ENCODE data around the gene TMEM253. TPM values are rescaled to one million over a fixed set of nuclear protein-coding genes. Genes with fewer than 3 reads are reported as not detected.

TMEM253 gene
- polyA plus RNA-seq, 1 donor: 0.62 TPM

- DNase-seq (ENCODE audit: low read depth): no peak
These were observed 10.5 kb upstream of the TMEM253 start for GRCh38 chr14:21090194-21090939.

DNA sequence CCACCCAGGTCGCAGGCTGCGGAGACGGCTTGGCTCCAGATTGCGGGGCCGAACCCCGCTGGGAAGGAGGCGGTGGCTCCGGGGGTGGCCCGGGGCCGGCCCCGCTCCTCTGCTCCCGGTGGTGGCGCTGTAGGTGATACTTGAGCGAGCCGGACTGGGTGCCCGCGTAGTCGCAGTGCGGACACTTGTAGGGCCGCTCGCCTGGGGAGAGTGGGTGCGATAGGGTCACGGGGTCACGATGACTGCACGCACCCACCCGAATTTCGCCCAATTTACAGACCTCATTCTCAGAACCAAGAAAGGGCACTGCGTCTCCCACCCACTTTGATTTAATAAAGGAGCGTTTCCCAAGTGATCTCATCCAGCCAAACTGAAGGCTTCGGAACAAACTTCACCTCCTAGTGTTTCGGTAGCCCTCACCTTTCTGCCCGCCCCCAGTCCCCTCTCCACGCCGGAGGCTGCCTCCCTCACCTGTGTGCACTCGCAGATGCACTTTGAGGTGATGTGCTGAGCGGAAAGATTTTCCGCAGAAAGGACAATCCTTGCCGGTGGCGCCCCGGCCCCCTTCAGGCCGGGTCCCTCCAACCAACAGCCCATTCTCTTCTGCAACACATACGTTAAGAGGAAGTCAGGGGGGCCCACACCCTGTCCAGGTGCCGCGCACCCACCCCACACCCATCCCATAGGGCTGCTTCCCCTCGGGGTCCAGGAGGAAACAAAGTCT lies 9.8 kb upstream of the TMEM253 start:
- DNase-seq (ENCODE audit: low read depth): no peak

- DNase-seq (ENCODE audit: low read depth): no peak
These were observed 9.0 kb upstream of the TMEM253 start for GRCh38 chr14:21091821-21092272.

DNA sequence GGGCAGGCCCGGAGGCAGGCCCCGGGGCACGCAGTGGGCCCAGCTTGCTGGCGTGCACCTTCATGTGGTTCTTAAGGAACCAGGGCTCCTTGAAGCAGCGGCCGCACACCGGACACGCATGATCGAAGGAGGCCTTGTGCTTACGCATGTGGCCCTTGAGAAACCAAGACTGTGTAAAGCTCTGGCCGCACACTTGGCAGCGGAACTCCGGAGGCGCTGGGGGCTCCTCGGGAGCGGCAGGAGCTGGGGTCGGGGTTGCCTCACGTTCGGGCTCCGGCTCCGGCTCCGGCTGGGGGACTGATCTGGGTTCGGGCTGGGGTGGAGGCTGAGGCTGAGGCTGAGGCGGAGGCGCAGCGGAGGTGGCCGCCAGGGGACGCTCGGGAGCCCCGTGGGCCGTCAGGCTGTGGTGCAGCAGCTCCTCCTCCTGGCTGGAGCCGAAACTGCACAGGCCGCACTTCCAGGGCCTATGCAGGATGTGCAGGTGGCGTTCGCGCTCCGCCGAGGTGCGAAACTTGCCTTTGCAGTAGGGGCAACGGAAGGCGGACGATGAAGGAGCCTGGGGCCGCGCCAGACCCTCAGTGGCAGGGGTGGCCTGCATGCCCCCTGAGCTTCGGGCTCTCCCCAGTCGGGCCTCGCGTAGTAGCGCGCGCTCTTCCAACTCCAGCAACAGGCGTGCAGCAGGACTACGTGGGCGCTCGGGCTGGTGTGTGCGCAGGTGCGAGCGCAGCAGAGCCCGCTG lies 8.4 kb upstream of the TMEM253 start:
- no peak for DNase-seq (ENCODE audit: low read depth)

- DNase-seq (ENCODE audit: low read depth): no peak
These were observed 7.8 kb upstream of the TMEM253 start for GRCh38 chr14:21093018-21093417.

DNA sequence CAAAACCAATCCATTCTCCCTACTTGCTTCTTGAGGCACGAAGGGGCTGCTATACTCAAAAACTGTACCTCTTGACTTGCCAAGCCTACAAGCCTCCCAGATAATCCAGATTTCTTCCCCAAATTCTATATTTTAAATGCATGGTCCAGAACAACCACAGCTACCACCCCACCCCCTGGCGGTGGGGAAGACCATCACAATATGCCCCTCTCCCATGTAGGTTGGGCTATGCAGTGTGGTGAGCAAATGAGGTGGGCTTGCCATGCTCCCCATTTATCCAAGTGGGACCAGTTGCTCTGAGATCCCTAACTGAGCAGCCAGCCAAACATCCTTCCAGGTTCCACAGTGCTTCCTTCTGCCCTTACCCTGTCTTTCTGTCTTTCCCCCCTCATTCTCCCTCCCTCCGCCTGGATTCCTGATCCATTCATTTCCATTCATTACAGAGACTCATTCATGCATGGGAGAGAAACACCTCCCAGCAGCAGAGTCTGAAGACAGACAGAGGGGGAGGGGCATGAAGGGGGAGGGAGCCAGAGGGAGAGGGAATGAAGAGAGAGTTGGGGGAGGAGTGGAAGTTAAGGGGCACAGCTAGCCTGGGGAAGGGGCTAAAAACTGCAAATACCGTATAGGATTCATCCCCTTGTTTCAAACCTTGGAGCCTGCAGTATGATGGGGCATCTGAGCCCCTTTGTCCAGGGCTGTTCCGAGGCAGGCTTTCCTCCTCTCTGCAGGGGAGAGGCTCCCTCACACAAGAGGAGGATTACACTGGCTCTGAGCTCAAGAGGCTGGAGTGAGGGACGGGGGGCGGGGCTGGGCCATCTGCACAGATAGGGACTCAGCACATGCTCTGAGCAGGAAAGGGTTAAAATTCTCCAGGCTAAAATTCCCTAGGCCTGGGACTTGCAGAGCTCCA lies 6.8 kb upstream of the TMEM253 start:
- no peak for DNase-seq (ENCODE audit: low read depth)

DNA sequence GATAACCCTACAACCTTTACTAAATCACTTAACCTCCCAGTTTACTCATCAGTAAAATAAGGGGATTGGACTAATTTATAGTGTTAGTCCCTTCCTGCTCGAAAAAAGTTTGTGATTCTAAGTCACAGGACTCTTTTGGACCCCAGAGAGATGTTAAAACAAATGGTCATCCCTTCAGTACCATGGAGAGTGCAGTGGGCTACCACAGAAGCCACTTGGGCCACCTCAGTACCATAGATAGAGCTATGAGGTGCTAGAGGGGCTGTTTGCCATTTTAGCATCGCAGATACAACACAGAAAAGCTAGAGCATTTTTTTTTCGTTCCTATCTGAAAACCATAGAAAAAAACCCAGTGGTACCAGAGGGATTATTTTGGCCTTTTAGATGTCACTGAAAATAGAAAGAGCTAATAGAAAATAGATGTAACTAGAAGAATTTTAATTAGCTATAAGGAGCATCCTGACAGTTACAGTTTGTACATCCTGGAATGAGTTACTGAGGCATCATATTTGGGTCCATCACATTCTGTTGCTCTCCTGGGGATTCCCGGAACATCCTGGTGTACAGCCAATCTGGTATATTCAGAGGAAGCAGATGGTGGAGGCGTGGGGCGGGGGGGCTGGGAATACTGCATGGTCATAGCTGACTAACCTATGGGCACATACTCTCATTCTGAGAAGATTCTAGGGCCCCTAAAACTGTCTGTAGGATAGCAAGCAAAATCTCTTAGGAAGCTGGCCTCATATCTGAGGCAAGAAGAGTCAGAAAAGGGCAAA lies 5.2 kb upstream of the TMEM253 start:
- no peak for DNase-seq (ENCODE audit: low read depth)

- no peak for DNase-seq (ENCODE audit: low read depth)
These were observed 4.4 kb upstream of the TMEM253 start for GRCh38 chr14:21096438-21096837.

- no peak for DNase-seq (ENCODE audit: low read depth)
These were observed 3.8 kb upstream of the TMEM253 start for GRCh38 chr14:21096978-21097635.

DNA sequence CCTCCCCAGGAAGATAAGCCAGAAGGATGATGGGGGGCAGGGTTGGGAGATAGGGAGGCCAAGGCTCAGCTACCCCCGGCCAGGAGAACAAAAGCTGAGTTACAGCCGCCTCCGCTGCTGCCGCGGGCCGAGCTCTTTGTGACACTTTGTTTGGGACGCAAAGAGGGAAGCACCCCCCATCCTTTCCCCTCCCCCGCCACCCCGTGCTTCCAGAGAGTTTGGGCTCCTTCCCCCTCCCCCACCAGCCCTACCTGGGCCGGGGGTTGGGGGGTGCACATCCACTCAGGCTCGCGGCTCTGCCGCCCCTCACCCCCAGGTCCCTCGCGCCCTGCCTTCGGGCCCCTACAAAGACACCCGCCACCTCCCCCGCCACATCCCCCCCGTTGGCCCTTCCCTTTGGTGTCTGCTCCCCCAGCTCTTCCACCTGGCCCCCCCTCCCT lies 3.2 kb upstream of the TMEM253 start:
- no peak for DNase-seq (ENCODE audit: low read depth)

DNA sequence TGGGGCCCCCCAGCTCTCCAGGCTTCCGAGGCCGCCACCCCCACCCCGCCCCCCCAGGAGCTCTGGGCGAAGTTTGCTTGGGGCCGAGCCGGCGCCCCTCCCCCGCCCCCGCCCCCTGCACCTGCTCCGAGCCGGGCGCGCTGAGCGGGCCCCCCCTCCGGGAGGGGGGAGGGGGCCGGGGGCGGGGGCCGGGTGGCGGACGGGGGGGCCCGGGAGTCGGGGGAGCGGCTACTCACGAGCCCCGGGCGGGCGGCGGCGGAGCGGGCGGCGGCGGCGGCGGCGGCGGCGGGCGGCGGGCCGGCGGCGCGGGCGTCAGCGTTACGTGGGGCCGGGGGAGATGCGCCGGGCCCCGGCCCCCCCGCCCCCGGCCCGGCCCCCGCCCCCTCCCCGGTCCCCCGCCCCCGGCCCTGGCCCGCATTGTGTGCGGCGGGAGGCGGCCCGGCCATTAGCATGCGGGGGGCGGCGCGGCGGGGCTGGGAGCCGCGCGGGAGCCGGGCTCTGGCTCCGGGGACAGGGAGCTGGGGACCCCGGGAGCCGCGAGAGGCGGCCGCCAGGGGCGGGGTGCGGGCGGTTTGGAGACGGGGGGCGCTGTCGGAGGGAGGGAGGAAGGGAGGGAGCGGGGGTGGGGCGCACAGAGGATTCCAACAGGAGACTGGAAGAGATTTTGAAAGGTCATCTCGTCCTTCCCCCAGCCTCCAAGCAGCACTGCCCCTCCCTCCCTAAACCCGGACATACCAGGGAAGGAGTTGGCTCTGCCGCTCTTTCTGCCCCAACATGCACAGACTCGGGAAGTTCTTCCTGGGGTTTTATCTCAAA lies 2.6 kb upstream of the TMEM253 start, which contains the start of gene ZNF219:
Gene ZNF219, minus strand, starts transcription at position 580 of the 816 bp plus-strand sequence. CDS start 5,064 bp downstream, outside the sequence.
- DNase-seq (ENCODE audit: low read depth): no peak

GRCh38 chr14:21098892-21099595 lies 1.8 kb upstream of the TMEM253 start:
- no peak for DNase-seq (ENCODE audit: low read depth)

DNA sequence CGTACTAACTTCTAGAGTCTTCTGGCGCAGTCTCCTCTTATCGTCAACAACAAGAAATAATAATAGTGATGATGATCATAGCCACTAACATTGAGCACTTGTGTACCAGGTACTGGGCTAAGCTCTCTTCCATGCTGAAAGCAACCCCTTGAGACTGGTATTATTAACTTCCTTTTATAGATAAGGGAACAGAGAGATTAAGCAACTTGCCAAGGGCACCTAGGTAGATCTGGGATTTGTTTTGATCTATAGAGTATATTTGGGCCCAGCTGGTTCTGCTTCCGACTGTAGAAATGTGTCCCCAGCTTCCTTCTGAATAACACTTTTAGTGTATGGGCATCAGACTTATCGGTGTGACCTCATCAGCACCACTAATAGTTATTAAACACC lies 1.3 kb upstream of the TMEM253 start:
- no peak for DNase-seq (ENCODE audit: low read depth)

- DNase-seq (ENCODE audit: low read depth): no peak
These were observed 1.0 kb downstream of the TMEM253 start for GRCh38 chr14:21101802-21102413.

DNA sequence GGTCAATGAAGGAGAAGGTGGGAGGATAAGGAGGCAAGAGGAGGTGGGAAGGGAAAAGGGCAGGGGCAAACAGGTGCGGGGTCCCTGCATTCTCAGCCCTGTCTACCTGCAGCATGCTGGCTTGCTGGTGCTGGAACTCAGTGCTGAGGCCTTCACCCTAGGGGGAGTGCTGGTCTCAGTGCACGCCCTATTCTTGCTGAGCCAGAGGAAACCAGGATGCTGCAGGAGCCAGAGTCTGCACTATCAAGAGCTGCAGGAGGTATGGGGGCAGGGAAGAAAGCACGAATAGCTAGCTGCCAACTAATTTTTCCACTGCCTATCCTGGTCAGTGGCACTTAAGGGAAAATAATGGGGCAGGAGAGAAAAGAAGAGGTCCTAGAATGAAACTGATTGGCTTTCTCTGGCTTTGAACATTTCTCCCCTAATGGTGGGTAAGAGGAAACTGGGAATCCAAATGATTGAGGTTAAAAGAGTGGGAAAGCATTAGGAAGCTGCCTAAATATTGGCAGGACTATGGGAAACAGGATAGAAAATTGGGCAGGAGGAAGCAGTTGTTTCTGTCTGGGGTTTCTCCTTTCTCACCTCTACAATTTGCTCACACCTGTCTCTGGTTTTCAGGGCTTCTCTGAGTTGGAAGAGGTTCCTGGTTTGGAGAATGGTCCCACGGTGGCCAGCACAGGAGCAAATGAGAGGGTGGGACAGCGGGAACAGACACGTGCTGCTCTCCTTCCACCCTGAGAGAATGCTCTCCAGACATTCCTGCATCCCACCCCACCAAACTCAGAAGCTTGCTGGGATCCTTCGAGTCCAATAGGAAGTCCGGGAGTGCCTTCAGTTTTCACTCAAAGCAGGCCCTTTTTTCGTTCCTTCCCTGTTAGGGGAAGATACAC lies 1.9 kb downstream of the TMEM253 start:
- no peak for DNase-seq (ENCODE audit: low read depth)

DNA sequence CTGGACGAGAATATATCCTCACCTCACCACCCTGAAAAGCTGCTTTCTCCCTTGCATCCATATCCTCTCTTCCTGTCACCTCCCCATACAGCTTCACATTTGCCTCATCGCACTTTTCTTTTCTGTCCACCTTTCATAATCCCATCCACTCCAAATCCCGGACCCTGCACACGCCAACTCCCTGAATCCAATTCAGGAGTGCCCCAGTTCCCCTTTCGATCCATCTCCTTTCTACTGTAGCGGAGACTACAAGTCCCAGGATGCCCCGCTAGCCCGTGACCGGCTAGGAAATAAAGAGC lies 2.5 kb downstream of the TMEM253 start:
- DNase-seq (ENCODE audit: low read depth): no peak
